ENCODE measurements around the gene GFRA4. TPM values are rescaled to one million over a fixed set of nuclear protein-coding genes. Genes with fewer than 3 reads are reported as not detected.

GFRA4 gene
- total RNA-seq, 1 donor from 2014 or later: not detected

DNA sequence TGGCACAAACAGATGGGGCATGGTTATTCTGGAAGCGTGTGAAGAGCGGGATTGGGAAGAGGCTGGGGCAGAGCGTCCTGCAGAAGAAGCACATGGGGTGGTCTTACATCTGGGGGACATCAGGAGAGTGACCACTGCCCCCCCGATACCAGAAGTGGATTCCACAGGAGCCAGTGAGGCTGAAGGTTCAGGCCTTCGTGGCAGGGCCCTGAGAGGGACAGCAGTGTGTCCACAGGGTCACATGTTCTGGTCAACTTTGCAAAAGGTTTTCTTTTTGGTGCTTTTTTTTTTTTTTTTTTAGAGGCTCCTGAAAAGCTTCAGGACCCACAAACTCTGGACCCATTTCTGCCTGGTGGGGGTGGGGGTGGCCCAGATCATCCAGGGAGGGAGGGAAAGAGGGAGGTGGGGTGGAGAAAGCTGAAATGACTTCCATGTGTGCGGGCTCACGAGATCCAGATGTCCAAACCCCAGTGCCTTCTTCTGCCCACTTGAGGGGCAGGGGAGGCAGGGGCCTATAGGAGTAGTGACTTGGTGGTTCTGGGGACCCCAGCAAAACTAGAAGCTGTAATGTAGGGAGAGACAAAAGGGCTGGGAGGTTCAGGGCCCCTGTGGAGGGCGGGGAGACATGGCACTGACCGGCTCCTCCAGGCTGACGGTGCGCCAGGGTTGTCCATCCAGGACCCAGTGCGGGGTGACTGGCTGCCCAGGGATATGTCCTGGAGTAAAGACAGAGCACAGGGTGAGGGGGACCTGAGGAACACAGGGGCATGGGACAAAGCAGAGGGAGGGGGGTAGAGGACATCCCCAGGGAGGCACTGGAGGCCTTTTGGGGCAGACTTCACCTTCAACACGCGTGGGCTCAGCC lies 15.9 kb upstream of the GFRA4 start:
- no peak overlapping the region for H3K4me3 Mint-ChIP-seq (ENCODE audit: unreplicated experiment)
- peaks cover 7% of the 10 kb centered on the region for H3K27me3 Mint-ChIP-seq (ENCODE audit: unreplicated experiment)
- TF ChIP-seq CTCF (IDR thresholded peaks at IDR 0.05; ENCODE audit: unreplicated experiment): no peak
- H3K36me3 Mint-ChIP-seq (ENCODE audit: low read depth, unreplicated experiment): no peaks in the 10 kb centered on the region
- DNase-seq (ENCODE audit: low spot score): no peak
- H3K9me3 Mint-ChIP-seq (ENCODE audit: unreplicated experiment): no peaks in the 10 kb centered on the region
- no peak overlapping the region for H3K27ac Mint-ChIP-seq (ENCODE audit: unreplicated experiment)
- H3K4me1 Mint-ChIP-seq (ENCODE audit: unreplicated experiment): no peaks in the 10 kb centered on the region

DNA sequence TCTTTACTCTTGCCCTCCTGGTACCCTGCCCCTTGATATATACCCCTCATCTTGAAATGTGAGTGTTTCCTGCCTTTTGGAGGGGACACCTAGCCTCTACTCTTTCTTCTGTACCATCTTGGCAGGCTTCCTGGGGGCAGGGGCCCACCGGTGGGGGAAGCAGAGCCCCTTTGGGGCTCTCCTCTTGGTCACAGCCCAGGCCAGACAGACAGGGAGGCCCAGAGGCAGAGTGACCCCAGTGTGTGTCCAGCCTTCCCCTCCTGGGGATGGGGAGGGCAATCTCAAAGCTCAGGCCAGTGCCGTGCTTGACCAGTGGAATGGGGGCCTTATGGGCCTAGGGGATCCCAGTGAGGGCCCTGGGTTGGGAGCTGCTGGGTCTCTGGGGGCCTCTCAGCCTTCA lies 15.0 kb upstream of the GFRA4 start:
- Mint-ChIP-seq H3K36me3 (ENCODE audit: low read depth, unreplicated experiment) (no peaks in the 10 kb centered on the region), H3K4me1 (ENCODE audit: unreplicated experiment) (no peaks in the 10 kb centered on the region), H3K4me3 (ENCODE audit: unreplicated experiment) (no peak overlapping the region), H3K9me3 (ENCODE audit: unreplicated experiment) (no peaks in the 10 kb centered on the region), H3K27ac (ENCODE audit: unreplicated experiment) (no peak overlapping the region), H3K27me3 (ENCODE audit: unreplicated experiment) (peaks cover 7% of the 10 kb centered on the region)
- no peak for TF ChIP-seq CTCF (IDR thresholded peaks at IDR 0.05; ENCODE audit: unreplicated experiment)
- no peak for DNase-seq (ENCODE audit: low spot score)

- Mint-ChIP-seq H3K9me3 (ENCODE audit: unreplicated experiment) (no peaks in the 10 kb centered on the region), H3K4me3 (ENCODE audit: unreplicated experiment) (no peak overlapping the region), H3K27ac (ENCODE audit: unreplicated experiment) (no peak overlapping the region), H3K27me3 (ENCODE audit: unreplicated experiment) (peaks cover 9% of the 10 kb centered on the region), H3K36me3 (ENCODE audit: low read depth, unreplicated experiment) (no peaks in the 10 kb centered on the region), H3K4me1 (ENCODE audit: unreplicated experiment) (no peaks in the 10 kb centered on the region)
- DNase-seq (ENCODE audit: low spot score): no peak
- no peak for TF ChIP-seq CTCF (IDR thresholded peaks at IDR 0.05; ENCODE audit: unreplicated experiment)
Observed at GRCh38 chr20:3677733-3678132, 14.5 kb upstream of the GFRA4 start.

- H3K27ac Mint-ChIP-seq (ENCODE audit: unreplicated experiment): no peak overlapping the region
- peaks cover 18% of the 10 kb centered on the region for H3K27me3 Mint-ChIP-seq (ENCODE audit: unreplicated experiment)
- H3K9me3 Mint-ChIP-seq (ENCODE audit: unreplicated experiment): no peaks in the 10 kb centered on the region
- no peak overlapping the region for H3K4me3 Mint-ChIP-seq (ENCODE audit: unreplicated experiment)
- peaks cover under 1% of the 10 kb centered on the region for H3K4me1 Mint-ChIP-seq (ENCODE audit: unreplicated experiment)
- TF ChIP-seq CTCF (IDR thresholded peaks at IDR 0.05; ENCODE audit: unreplicated experiment): no peak
- no peak for DNase-seq (ENCODE audit: low spot score)
- H3K36me3 Mint-ChIP-seq (ENCODE audit: low read depth, unreplicated experiment): no peaks in the 10 kb centered on the region
Observed at GRCh38 chr20:3674995-3675900, 12.0 kb upstream of the GFRA4 start.
